GM21367 (cell line): Measurements from ENCODE around the gene ARHGAP6.
"Not testable (repeated sequence)": the region's sequence is repeated elsewhere in the genome, so short reads cannot be mapped to it uniquely, and the experiment has no call there.

Experiments used
- ATAC-seq: cut with Tn5 transposase; IDR thresholded peaks from one replicate; pipeline ENCODE4 v1.9.1; 2021; ENCODE audit not compliant: unreplicated experiment

The ARHGAP6 gene

DNA sequence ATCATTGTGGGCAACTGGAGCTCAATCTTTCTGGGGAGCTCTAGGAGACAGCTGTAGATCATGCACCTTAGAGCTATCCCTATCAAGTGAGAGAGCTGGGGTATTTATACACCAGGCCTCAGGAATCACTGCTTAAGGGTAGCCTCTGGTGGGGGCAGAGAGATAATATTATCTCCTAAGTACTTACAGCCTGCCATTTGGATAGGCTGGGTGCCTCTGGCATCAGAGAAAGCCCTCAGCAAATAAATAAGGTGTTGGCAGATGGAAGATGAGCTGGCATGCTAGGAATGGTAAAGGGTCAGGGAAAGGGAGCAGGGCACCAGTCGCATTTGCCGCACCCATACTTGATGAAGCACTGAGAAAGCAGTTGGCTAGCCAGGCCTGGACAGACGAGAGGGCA, 478.7 kb downstream of the ARHGAP6 start:
- no peak for ATAC-seq

DNA sequence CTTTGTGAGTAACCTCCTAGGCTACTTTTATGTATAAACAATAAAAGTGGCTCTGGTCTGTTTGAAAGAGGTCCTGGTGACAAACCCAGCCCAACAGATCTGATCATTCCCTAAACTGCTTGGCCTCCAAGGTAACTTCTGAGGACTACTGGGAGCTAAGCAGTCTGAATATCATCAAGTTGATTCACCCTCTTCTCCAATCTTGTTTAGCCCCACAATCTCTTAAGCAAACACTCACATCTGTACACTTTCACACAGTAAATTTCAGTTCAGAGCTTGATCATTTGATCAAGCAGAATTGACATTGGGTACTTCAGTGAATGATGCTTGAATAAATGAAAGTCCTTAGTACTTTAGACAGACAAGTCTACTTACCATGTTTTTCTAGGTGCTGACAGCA, 479.9 kb downstream of the ARHGAP6 start:
- no peak for ATAC-seq

DNA sequence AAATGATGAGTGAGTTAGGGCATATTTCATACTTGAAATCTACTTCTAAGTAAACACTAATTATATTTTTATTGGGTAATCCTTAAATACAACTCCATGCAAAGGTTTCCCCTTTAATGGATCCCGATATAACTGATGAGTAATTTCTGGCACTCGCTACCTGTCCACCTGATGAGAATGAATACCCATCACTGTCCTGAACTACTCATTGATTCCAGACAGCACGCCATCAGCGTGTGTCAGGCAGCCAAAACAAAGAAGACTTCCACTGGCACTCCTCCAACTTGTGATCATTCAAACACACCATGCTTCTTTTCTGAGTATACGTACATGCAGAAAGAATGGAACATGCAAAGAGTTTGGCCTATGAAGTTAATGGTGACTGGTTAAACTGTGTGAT, 485.1 kb downstream of the ARHGAP6 start:
- ATAC-seq, result no peak

DNA sequence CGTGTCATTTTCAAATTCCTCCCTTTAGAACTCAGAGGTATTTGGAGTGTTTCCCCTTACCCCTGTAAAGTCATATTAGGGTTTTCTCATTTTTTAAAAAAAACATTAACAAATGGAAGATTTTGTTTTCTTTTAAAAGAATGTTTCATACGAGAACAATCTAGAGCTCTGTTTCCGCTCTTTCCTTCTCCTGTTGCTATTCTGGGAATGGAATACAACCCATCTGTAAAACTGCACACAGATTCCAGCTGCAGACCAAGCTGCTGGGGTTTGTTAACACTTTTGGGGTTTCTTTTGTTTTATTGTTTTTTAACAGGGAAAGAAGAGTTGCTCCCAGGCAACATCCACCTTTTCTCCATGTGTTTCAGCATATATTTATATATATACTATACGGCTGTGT, 493.3 kb downstream of the ARHGAP6 start:
- no peak for ATAC-seq

DNA sequence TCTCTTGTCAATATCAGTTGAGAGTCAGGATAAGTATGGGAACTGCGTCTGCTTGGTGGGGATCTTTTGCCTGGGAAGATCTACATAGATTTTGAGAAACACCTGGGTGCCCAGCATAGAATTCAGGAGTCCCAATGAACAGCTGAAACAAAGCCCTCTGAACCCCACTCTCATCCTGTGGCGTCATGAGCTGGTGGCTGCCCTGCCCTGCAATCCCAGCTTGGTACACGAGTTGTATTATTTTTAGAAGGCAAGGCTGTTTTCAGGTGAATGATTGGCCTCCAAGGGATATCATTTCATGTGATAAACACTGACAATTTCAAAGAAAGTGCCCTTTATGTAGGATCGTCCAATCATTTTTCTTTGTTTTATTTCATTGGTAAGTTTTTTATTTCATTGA, 493.8 kb downstream of the ARHGAP6 start:
- ATAC-seq, result no peak

DNA sequence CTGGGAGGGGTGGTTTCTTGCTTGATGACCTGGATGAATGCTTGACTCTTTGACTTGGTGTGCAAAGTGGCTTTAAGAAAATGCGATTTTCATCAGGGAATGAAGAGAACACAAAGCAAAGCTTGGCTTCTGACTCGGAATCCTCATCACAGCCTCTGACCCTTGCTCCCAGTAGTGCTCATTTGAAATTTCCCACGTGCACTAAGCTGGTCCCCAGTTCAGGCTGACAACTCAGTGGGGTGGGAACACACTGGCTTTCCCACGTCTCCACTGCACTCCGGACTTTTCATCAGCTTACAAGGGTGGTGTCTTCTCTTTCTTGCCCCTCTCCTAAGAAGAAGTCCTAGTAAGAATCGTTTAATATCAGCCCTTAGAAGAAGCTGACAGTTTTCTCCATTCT, 501.3 kb downstream of the ARHGAP6 start:
- no peak for ATAC-seq

DNA sequence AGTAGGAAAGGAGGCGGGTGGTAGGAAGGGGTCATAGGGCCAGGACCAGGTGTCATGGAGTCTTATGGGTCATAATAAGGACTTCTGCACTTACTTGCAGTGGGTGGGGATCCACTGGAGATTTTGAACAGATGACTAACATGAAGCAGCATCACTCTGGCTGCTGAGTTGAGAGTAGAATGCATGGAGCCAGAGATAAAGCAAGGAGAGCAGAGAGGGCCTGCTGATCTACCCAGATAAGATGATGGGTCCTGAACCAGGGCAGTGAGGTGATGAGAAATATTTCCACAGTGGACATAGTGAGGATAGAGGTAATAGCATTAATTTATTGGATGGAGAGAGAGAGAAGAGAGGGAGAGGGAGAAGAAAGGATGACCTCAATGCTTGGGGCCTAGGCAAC, 506.6 kb downstream of the ARHGAP6 start:
- no peak for ATAC-seq

DNA sequence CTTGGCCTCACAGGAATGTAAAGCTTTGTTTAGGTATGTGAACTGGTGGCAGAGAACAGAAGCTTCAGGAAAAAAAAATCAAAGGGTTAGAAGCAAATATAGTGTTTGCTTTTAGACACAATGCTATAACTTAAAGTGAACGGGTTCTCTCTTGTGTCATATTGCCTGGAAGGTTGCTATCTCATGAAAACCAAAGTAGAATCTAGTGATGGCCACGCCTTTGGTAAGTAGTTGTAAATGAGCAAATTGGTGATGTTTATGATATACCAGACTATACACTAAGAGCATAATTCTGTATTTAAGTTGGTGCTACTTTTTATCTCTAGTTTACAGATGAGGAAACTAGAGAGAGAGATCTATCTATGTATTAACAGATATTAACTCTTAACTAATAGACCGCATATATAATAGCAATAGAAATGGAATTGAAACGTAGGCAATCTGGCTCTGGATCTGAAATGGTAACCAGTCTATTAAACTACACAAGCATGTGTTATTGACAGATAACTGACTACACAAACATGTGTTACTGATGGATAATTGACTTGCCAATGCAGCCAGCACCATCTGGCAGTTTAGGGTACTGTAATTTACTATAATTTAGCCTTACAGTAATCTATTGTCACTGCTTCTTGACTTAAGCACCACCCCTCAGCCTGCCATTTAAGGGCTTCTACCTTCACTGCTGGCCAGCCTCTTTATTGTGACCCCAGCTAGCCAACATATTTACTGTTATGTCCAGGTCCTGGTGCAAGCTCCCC, 513.7 kb downstream of the ARHGAP6 start:
- no peak for ATAC-seq

DNA sequence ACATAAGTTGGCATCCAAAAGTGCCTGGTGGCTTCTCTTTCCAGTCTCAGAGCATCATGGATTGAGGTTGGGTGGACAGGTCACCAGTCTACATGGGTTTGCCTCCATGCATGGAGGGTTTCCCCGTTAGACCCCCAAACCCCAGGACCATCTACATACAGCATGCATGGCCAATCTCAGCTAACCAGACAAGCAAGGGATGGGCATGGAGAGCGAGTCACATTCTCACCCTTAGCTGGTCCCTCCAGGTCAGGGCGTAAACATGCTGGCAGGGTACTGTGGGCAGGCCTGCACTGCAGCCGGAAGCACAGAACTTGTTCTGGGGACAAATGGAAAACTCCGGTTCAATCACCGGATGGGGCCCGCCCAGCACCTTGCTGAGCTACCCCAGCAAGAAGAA, 517.3 kb downstream of the ARHGAP6 start:
- ATAC-seq, result no peak

DNA sequence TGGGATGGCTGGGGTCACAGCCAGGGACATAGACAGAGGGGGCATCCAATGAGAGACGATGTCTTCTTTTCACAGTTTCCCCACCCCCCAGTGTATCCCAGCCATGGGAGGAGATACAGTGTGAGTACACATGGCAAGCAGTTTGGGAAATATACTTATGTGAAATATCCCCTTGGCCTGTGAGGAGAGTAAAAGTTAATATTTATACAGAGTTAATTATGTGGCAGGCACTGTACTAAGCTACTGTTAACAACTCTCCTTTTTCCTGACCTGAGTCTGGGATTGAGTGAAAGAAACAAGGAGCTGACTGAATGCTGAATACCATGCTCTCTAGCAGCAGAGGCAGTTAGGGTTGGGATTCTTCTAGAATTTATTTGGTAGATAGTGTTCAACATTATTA, 519.3 kb downstream of the ARHGAP6 start:
- no peak for ATAC-seq

DNA sequence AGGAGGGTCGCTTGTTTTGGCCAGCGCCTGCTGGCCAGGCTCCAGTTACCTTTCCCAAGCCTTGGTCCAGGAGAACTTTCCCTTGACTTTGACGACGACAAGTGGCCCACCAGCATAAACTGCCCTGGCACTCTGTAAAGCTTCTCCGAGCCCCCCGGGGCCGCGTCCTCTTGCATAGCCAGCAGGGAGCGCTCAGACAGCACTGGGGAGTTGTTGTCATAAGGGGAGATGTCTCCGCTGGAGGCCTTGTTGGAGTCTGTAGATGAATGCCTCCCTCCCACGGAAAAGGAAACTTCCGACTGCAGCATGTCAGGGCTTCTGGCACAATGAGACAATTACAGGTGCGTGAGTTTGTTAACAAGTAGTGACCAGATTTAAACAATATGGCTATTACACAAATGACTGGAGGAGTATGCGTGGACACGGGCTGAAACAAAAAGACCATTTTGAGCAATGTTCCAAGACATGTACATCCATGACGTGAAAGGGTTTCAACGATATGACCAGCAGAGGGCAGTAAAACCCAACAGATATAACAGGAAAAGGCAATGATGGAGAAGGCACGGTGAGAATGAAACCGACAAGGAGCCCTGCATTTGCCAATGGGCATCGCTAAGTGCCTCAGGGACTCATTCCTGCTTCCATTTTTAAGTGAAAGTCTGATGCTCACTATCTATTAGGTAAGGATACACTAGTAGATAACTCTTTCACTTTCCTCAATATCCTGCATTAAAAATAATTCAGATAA, 521.6 kb downstream of the ARHGAP6 start:
- ATAC-seq, result peak; percentile 82

DNA sequence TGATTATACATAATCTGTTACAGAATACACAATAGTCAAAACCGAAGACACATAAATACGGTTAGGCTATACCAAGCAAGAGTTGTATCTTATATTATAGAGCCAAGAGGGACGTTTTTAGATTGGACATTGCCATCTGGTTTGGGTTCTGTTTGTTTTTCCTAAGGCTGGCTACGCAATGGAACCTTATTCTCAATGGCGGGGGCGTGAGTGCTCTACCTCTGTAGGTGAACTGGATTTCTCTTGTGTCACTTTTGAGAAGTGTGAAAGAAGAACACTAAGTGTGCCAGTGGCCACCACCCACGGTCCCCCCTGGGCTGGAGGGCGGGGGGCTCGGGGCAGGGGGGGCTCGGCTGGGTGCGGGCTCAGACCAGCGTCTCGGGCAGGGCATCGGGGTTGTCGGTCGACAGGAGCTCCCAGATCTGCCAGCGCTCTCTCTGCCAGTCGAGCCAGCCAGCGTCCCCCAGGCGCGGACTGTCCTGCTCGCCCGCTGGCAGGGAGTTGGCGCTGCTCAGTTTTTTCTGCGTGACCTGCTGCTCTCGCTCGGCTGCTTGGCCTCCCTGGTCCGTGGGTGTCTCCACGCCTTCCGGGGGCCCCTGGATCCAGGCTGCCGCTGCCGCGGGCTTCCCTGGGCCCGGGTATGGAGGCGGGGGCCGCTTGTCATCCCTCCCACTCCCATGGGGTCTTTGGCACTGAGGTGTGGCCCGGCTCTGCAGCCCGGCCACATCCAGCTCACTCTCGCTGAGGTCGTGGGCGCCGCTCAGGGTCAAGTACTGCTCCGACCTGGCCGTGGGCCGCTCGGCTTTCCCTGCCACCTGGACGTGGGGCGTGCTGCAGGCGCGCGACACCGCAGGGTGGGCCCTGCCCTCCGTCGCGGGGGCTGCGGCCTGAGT, 527.0 kb downstream of the ARHGAP6 start:
- ATAC-seq, result no peak

DNA sequence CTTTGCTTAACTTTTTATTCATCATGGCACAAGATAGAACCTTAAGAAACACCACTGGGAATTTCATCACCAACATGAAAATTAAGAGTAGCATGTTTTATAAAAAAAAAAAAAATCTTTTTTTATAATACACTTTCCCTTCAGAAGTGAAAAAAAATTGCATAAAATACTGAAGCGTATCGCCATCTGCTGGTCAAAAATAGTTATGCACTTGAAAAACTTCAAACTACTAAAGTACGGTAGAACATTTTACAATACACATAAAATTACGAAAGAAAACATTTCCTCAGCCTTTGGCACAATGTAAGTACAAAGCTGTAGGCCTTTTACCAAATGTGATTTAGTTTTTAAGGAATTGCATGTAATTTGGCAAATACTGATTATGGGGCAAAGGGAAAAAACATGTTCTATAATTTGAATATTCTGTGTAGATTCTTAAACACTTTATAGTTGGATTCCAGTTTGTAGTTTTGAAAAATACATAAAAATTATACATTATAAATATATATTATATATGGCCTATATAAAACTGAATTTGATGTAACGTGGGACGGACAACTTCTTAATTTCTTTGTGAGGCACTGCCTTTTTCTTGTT, 528.1 kb downstream of the ARHGAP6 start:
- ATAC-seq, result no peak

DNA sequence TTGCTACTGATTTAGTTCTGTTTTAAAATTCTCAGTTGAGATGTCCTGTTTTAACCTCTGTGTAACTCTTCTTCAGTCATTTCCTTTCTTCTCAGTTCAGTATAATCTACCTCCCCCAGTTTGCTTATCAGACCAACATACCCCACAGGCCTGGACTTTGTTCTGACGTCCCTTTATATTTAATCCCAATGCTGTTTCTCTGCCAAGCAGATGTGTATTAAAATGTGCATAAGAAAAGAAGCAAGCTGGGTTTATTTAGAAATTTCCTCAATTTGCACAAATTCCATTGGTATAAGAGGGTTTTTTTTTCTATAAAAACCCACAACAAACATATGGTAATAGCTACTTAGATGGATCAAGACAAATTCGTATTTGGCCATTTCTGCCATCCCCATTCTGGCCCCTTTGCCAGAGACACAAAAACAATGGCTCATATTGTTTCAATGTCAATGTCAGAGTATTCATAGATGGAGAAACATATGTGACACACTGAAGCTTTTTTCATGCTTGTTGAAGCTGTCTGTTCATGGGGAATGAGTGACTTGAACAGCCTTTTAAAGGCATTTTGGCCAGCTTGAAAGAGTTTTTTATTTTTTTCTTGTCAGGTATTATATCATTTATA, 530.0 kb downstream of the ARHGAP6 start:
- ATAC-seq, result no peak

DNA sequence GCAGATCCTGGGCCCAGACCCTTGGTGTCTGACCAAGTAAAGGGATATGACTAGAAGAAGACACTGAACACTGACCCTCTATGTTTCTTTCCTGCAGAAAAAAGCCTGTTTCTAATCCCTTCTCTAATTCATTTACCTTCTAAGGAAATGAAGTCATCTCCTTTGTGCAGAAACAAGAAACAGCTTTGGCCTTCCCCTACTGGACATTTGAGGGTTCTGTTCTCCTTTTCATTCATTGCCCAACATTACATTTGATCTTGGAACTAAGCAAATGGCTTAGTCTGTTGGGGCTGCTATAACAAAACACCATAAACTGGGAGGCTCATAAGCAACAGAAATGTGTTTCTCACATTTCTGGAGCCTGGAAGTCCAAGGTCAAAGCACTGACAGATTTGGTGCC, 534.6 kb downstream of the ARHGAP6 start:
- no peak for ATAC-seq

DNA sequence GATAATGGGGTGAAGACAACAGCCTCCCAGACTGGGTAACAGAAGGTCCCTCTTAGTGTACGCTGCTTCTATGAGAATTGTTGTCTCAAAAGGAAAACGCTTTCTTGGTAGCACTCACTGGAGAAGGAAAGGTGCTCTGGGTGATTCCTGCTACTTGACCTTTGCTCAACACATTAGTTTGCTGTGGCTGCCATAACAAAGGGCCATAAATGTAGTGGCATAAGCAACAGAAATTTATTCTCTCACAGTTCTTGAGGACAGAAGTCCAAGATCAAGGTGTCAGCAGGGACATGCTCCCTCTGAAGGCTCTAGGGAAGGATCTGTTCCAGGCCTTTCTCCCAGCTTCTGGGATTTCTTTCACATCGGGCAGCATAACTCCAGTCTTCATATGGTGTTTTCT, 535.6 kb downstream of the ARHGAP6 start:
- ATAC-seq, result no peak

DNA sequence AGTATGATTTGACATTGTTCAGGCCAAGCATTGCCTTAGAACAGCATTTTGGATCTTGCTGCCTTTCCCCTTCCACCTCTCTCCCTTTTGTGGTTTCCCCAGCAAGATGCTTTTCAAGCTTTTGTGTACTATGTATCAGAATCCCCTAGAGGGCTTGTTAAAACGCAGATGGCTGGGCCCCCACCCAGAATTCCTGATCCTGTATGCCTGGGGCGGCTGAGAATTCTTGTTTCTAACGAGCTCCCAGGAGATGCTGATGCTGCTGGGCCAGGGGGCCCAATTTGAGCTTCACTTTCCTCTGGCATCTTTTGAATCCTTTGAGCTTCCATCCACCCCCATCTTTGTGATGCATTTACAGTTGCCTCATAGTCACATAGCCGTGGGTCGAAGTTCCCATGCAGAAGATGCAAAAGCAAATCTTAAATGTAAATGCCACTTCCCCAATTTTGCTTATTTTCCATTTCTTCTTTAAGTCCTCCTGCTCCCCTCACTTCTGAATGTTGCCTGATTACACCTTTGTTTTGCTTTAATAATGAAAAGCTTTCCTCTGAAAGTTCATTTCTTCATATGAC, 536.1 kb downstream of the ARHGAP6 start:
- no peak for ATAC-seq

DNA sequence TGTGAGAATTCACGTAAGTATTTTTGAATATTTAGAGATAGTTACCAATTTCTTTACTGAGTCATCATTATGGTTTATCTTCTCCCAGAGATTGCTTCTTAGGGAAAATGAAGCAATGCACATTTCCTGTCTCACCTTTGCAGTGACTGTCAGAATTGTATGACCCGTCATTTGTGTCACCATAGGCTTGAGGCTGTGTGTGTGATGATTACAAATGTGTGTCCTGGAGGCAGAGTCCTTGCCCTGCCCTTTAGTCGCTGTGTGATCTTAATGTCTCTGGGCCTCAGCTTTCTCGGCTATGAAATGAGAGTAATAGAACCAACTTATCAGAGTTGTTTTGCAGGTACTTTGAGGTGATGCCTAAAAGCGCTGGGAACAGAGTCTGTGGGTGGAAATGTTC, 540.7 kb downstream of the ARHGAP6 start:
- ATAC-seq, result no peak

DNA sequence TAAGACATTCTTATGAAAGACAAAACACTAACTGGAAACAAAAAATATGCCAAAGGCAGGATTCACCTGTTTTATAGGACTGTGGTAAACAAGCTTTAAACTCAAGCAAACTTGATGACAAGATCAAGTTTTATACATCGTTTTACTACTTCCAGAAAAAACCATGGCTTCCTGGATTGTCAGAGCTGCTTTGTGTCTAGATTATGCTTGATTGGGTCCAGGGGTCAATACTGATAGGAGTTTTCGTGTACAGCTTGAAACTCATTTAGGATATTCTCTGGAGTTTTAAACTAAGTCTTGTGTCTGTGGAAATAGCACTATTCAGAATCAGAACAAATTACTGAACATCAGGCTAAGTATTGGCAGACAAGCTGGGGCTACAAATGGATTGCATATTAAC, 541.6 kb downstream of the ARHGAP6 start:
- no peak for ATAC-seq

DNA sequence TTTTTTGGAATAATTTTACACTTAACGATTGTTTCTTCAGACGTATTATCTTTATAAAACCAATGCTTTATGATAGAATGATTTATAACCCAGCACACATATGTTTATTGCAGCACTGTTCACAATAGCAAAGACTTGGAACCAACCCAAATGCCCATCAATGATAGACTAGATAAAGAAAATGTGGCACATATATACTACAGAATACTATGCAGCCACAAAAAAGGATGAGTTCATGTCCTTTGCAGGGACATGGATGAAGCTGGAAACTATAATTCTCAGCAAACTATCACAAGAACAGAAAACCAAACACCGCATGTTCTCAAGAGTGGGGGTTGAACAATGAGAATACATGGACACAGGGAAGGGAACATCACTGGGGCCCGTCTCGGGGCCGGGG, 542.6 kb downstream of the ARHGAP6 start:
- not testable (repeated sequence) for ATAC-seq
